Breast epithelium (tissue), 3 donors: Measurements from ENCODE around the gene HJURP.

Experiments used
- CTCF ChIP-seq, 3 donors: fragments of 450-650 bp; IDR thresholded peaks; one replicate each; pipeline ENCODE4 v1.5.1; 2016 to 2017; ENCODE audit warnings: antibody characterized with exemption in 3 of 3, mild to moderate bottlenecking in 3 of 3, moderate library complexity in 3 of 3
- POLR2A ChIP-seq: fragments of 450-650 bp; IDR thresholded peaks from one replicate; pipeline ENCODE4 v1.6.1; 2016; ENCODE audit warnings: antibody characterized with exemption, mild to moderate bottlenecking, moderate library complexity

- no peak for TF ChIP-seq CTCF (IDR thresholded peaks at IDR 0.05)
- TF ChIP-seq POLR2A, result no peak
These were observed 18.8 kb downstream of the HJURP start for GRCh38 chr2:233835230-233836186.
